Lung (tissue), 12 donors: ENCODE results near the gene OBSCN. TPM values are rescaled to one million over a fixed set of nuclear protein-coding genes. Genes with fewer than 3 reads are reported as not detected.

Source experiments
- ATAC-seq: fragments of 200-7000 bp; cut with Tn5 transposase; one replicate; pipeline ENCODE4 v1.9.1; 2020; ENCODE audit warnings: moderate number of reproducible peaks; ENCODE audit not compliant: insufficient read depth, low FRiP score
- DNase-seq, 3 donors: peaks; one replicate each; pipeline ENCODE4 v3.0.0-alpha.2; 2013 to 2017
- H3K27ac ChIP-seq, 2 donors: one replicate each; pipeline ENCODE4 v1.5.1; 2013; ENCODE audit warnings: mild to moderate bottlenecking in 2 of 2, moderate library complexity in 2 of 2, control low read depth in 1 of 2, inconsistent platforms in 1 of 2, low read depth in 1 of 2, low read length in 1 of 2
- H3K27me3 ChIP-seq, 3 donors: one replicate each; pipeline ENCODE4 v1.5.1; 2013; ENCODE audit warnings: low read length in 2 of 3; ENCODE audit not compliant: control insufficient read depth in 3 of 3, insufficient read depth in 3 of 3
- H3K36me3 ChIP-seq, 4 donors: one replicate each; pipeline ENCODE4 v1.5.1; 2013; ENCODE audit warnings: low read length in 4 of 4, mild to moderate bottlenecking in 1 of 4, moderate library complexity in 1 of 4; ENCODE audit not compliant: control insufficient read depth in 4 of 4, insufficient read depth in 4 of 4
- H3K4me1 ChIP-seq, 5 donors: one replicate each; pipeline ENCODE4 v1.5.1; 2013; ENCODE audit warnings: low read length in 5 of 5, mild to moderate bottlenecking in 2 of 5, moderate library complexity in 1 of 5; ENCODE audit not compliant: control insufficient read depth in 5 of 5, insufficient read depth in 5 of 5
- H3K4me3 ChIP-seq: one replicate; pipeline ENCODE4 v1.5.1; 2013; ENCODE audit warnings: mild to moderate bottlenecking, control low read depth, moderate library complexity
- H3K9ac ChIP-seq, 2 donors: one replicate each; pipeline ENCODE4 v1.5.1; 2013; ENCODE audit warnings: low read length in 2 of 2, control low read depth in 1 of 2; ENCODE audit not compliant: insufficient read depth in 1 of 2
- H3K9me3 ChIP-seq, 4 donors: one replicate each; pipeline ENCODE4 v1.5.1; 2013; ENCODE audit warnings: low read length in 3 of 4, mild to moderate bottlenecking in 1 of 4, moderate library complexity in 1 of 4; ENCODE audit not compliant: control insufficient read depth in 4 of 4, insufficient read depth in 3 of 4
- CTCF ChIP-seq: IDR thresholded peaks from 2 replicates; pipeline ENCODE4 v1.5.1; 2012; ENCODE audit warnings: mild to moderate bottlenecking; ENCODE audit errors: control extremely low read depth, extremely low read depth
- WGBS, 2 donors: extraction: QIAGEN DNeasy Blood & Tissue Kit; methylation state at CpG; one replicate each; pipeline ENCODE4 v1.1.7; 2013; 5-methylcytosine and 5-hydroxymethylcytosine counted together
- polyA plus RNA-seq, 2 donors: library from polyadenylated mRNA; stranded (reverse); fragments of 200-250 nt; gene quantifications; one replicate each; pipeline ENCODE4 v1.2.1, GENCODE V29; 2013
- total RNA-seq, 2 donors: library from RNA; depleted of rRNA in 1 of 2; stranded (reverse); fragments of >200 nt in 1 of 2; gene quantifications; one replicate each; pipeline ENCODE4 v1.2.1, GENCODE V29; 2014 to 2021
- donor health status: control.
- donor health status: control.
- donor health status: Bipolar disorder and iron deficiency.
- donor health status: healthy.
- donor health status: DM: yes; HTN: yes; CAD: no.

OBSCN gene
- total and polyA plus RNA-seq, 4 donors = 5.1 to 47.3 (median 25.4) TPM

- 92 to 95% methylated on average over 19 of the region's 19 CpGs for WGBS, 2 donors
- no peak for DNase-seq
- peaks cover 0 to 25% (median 11%) of the 10 kb centered on the region in 5 donors for H3K4me1 ChIP-seq
These were observed 201.3 kb downstream of the OBSCN start for GRCh38 chr1:228408869-228409805.

DNA sequence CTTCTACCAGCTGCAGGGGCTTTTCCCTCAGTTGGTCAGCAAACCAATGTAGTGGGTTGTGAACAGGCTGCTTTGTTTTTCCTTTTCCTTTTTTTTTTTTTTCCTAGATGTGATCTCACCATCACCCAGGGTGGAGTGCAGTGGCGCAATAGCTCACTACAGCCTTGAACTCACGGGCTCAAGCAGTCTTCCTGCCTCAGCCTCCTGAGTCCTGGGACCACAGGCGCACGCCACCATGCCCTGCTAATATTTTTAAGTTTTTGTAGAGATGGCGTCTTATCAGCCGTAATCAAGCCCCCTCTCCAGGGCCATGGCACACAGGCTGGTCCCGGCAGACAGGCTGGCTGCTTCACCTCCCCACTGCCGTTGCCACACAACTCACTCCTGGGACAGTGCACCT, 202.2 kb downstream of the OBSCN start:
- DNase-seq (no peak), ATAC-seq (no peak)
- Histone ChIP-seq H3K4me3 (no peak overlapping the region), H3K9me3 (no peaks in the 10 kb centered on the region), H3K9ac (no peak overlapping the region), H3K27me3 (no peaks in the 10 kb centered on the region), H3K36me3 (peaks cover 0 to 3% (median 0%) of the 10 kb centered on the region in 4 donors), H3K4me1 (peaks cover 0 to 19% (median 7%) of the 10 kb centered on the region in 5 donors), H3K27ac (no peak overlapping the region)
- no peak for TF ChIP-seq CTCF
- 87% methylated on average over 8 of the region's 8 CpGs for WGBS, 2 donors

More at GRCh38 chr1:228408869-228409805, 201.3 kb downstream of the OBSCN start:
- TF ChIP-seq CTCF = no peak
- ATAC-seq = no peak
- Histone ChIP-seq H3K27me3 (no peaks in the 10 kb centered on the region), H3K27ac (no peak overlapping the region), H3K36me3 (peaks cover 0 to 4% (median 1%) of the 10 kb centered on the region in 4 donors), H3K9ac (no peak overlapping the region), H3K4me3 (no peak overlapping the region), H3K9me3 (no peaks in the 10 kb centered on the region)

GRCh38 chr1:228410671-228411070, 202.8 kb downstream of the OBSCN start:
- ATAC-seq = no peak
- no peak for DNase-seq
- Histone ChIP-seq H3K9me3 (peaks cover 0 to under 1% (median 0%) of the 10 kb centered on the region in 4 donors), H3K36me3 (peaks cover 0 to 3% (median 0%) of the 10 kb centered on the region in 4 donors), H3K4me3 (no peak overlapping the region), H3K4me1 (peaks cover 0 to 12% (median 4%) of the 10 kb centered on the region in 5 donors), H3K27me3 (peaks cover 0 to 7% (median 3%) of the 10 kb centered on the region in 3 donors), H3K27ac (no peak overlapping the region), H3K9ac (no peak overlapping the region)
- 94 to 95% methylated on average over 11 of the region's 11 CpGs for WGBS, 2 donors
- TF ChIP-seq CTCF = no peak
